PC-3 (cell line): ENCODE data around the gene LIME1.

Experiments
- CTCF ChIP-seq: fragments of 300-600 bp; sonication (generic); conservative IDR thresholded peaks from 2 replicates; pipeline ENCODE4 v1.5.1; 2017; ENCODE audit warnings: antibody characterized with exemption, low read depth, mild to moderate bottlenecking, low read length
- EZH2phosphoT487 ChIP-seq: fragments of 300-600 bp; sonication (generic); IDR thresholded peaks from 2 replicates; pipeline ENCODE4 v1.6.1; 2018; ENCODE audit warnings: mild to moderate bottlenecking, antibody characterized with exemption, low read length, borderline replicate concordance

GRCh38 chr20:63749597-63750508 is 13.4 kb downstream of the LIME1 start:
- TF ChIP-seq CTCF (no peak), EZH2phosphoT487 (no peak)
